Hepatocyte (in vitro differentiated cells): ENCODE measurements around the gene NUDT4. TPM values are rescaled to one million over a fixed set of nuclear protein-coding genes. Genes with fewer than 3 reads are reported as not detected.

ENCODE experiments used
- DNase-seq: peaks from one replicate; pipeline ENCODE4 v3.0.0-alpha.2; 2016; ENCODE audit warnings: low spot score
- H2AFZ ChIP-seq: fragments of 200-600 bp; sonication (generic); 2 replicates; pipeline ENCODE4 v1.6.0; 2016; ENCODE audit warnings: antibody characterized with exemption, mild to moderate bottlenecking
- H3K27ac ChIP-seq: fragments of 200-600 bp; sonication (generic); 2 replicates; pipeline ENCODE4 v1.5.1; 2016; ENCODE audit warnings: mild to moderate bottlenecking
- H3K27me3 ChIP-seq: fragments of 200-600 bp; sonication (generic); 2 replicates; pipeline ENCODE4 v1.6.1; 2016
- H3K36me3 ChIP-seq: fragments of 200-600 bp; sonication (generic); replicated peaks from 2 replicates; pipeline ENCODE4 v1.5.1; 2016; ENCODE audit warnings: low read depth; ENCODE audit not compliant: insufficient read depth
- H3K4me1 ChIP-seq: fragments of 200-600 bp; sonication (generic); 2 replicates; pipeline ENCODE4 v1.5.1; 2016; ENCODE audit warnings: mild to moderate bottlenecking, moderate library complexity; ENCODE audit not compliant: insufficient read depth
- H3K4me2 ChIP-seq: fragments of 200-600 bp; sonication (generic); 2 replicates; pipeline ENCODE4 v1.6.0; 2016
- H3K4me3 ChIP-seq: fragments of 200-600 bp; sonication (generic); 2 replicates; pipeline ENCODE4 v1.5.1; 2016; ENCODE audit warnings: mild to moderate bottlenecking
- H3K79me2 ChIP-seq: fragments of 200-600 bp; sonication (generic); 2 replicates; pipeline ENCODE4 v1.6.0; 2017; ENCODE audit warnings: mild to moderate bottlenecking
- H3K9me2 ChIP-seq: fragments of 200-600 bp; sonication (generic); replicated peaks from 2 replicates; pipeline ENCODE4 v1.6.0; 2017; ENCODE audit warnings: mild to moderate bottlenecking; ENCODE audit not compliant: insufficient read depth
- H3K9me3 ChIP-seq: fragments of 200-600 bp; sonication (generic); 2 replicates; pipeline ENCODE4 v1.5.1; 2016; ENCODE audit warnings: low read depth, mild to moderate bottlenecking
- H4K20me1 ChIP-seq: fragments of 200-600 bp; sonication (generic); 2 replicates; pipeline ENCODE4 v1.6.0; 2016; ENCODE audit warnings: mild to moderate bottlenecking; ENCODE audit not compliant: insufficient read depth, poor library complexity, severe bottlenecking
- CTCF ChIP-seq: fragments of 200-600 bp; sonication (generic); IDR thresholded peaks from 2 replicates; pipeline ENCODE4 v1.5.1; 2016; ENCODE audit warnings: antibody characterized with exemption, mild to moderate bottlenecking; ENCODE audit not compliant: poor library complexity
- EZH2 ChIP-seq: fragments of 200-600 bp; sonication (generic); IDR thresholded peaks from 2 replicates; pipeline ENCODE4 v1.6.1; 2016; ENCODE audit warnings: antibody characterized with exemption, mild to moderate bottlenecking, borderline replicate concordance
- EZH2phosphoT487 ChIP-seq: fragments of 200-600 bp; sonication (generic); IDR thresholded peaks from one replicate; pipeline ENCODE4 v1.6.1; 2018; ENCODE audit warnings: antibody characterized with exemption, mild to moderate bottlenecking, low read depth, moderate library complexity; ENCODE audit not compliant: unreplicated experiment, severe bottlenecking
- WGBS: methylation state at CpG from one replicate; pipeline ENCODE4 v1.1.6; 2016; ENCODE audit warnings: low lambda C conversion rate; ENCODE audit errors: missing lambda C conversion rate; 5-methylcytosine and 5-hydroxymethylcytosine counted together
- polyA plus RNA-seq: library from polyadenylated mRNA; unstranded; fragments of >200 nt; fragmentation: Nextera tagmentation; extraction: Ambion mirVana; gene quantifications from 2 replicates; pipeline ENCODE4 v1.2.1, GENCODE V29; 2016
- total RNA-seq: library from RNA; depleted of rRNA; stranded (reverse); fragments of >200 nt; gene quantifications from 2 replicates; pipeline ENCODE4 v1.2.3, GENCODE V29; 2014

The NUDT4 gene
- total and polyA plus RNA-seq, 2 experiments from 2014 or later = 151 to 243 TPM

DNA sequence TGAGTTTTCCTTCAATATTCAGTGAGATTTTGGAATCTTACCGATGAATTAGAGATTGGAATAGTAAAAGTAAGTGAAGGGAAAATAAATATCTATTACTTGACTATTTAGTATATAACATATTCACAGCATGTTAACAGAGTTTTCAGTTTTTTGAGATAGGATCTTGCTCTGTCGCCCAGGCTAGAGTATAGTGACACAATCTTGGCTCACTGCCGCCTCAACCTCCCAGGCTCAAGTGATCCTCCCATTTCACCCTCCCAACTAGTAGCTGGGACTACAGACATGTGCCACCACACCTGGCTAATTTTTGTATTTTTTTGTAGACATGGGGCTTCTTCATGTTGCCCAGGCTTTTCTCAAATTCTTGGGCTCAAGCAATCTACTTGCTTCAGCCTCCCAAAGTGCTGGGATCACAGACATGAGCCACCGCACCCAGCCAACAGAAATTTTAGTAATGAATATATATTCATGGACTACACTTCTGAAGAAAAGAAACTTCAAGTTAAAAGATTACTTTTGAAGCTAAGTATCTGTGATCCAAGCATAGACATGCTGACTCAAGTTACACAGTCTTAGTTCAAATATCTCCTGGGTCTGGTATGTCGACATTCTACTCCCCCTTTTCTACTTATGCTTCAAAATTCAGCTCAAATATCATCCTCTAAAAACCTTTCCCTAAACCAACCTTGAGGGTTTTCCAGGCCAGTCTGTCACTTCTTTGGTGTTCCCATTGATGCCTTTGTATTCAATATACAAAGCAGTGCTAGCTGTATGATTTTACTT, 50.2 kb downstream of the NUDT4 start:
- Histone ChIP-seq H3K9me3 (no peaks in the 10 kb centered on the region), H3K27ac (peak overlapping the region; percentile 59), H3K4me3 (no peak overlapping the region), H3K4me2 (peak overlapping the region; percentile 19), H3K79me2 (peaks cover 100% of the 10 kb centered on the region), H4K20me1 (peaks cover 79% of the 10 kb centered on the region), H3K4me1 (peaks cover 13% of the 10 kb centered on the region), H3K27me3 (no peaks in the 10 kb centered on the region), H3K36me3 (no peaks in the 10 kb centered on the region), H2AFZ (no peak overlapping the region), H3K9me2 (no peaks in the 10 kb centered on the region)
- no peak for TF ChIP-seq EZH2
- no peak for TF ChIP-seq CTCF
- no peak for TF ChIP-seq EZH2phosphoT487
- 76% methylated on average over 5 of the region's 5 CpGs for WGBS
- DNase-seq = no peak

GRCh38 chr12:93429448-93429847, 51.7 kb downstream of the NUDT4 start:
- H4K20me1 ChIP-seq = peaks cover 83% of the 10 kb centered on the region
- 59% methylated on average over 1 of the region's 1 CpG for WGBS
- DNase-seq = no peak

GRCh38 chr12:93429852-93430251, 52.1 kb downstream of the NUDT4 start:
- Histone ChIP-seq H4K20me1 (peaks cover 86% of the 10 kb centered on the region), H2AFZ (no peak overlapping the region), H3K79me2 (peaks cover 100% of the 10 kb centered on the region), H3K4me3 (no peak overlapping the region), H3K9me2 (no peaks in the 10 kb centered on the region), H3K36me3 (no peaks in the 10 kb centered on the region), H3K27me3 (no peaks in the 10 kb centered on the region), H3K9me3 (no peaks in the 10 kb centered on the region), H3K4me2 (no peak overlapping the region), H3K27ac (no peak overlapping the region), H3K4me1 (peaks cover 13% of the 10 kb centered on the region)
- DNase-seq = no peak
- 88% methylated on average over 1 of the region's 1 CpG for WGBS
- TF ChIP-seq EZH2 (no peak), EZH2phosphoT487 (no peak), CTCF (no peak)

More at GRCh38 chr12:93429448-93429847, 51.7 kb downstream of the NUDT4 start:
- no peaks in the 10 kb centered on the region for H3K27me3 ChIP-seq
- no peaks in the 10 kb centered on the region for H3K36me3 ChIP-seq
- no peak overlapping the region for H3K4me2 ChIP-seq
- H2AFZ ChIP-seq = no peak overlapping the region
- peaks cover 13% of the 10 kb centered on the region for H3K4me1 ChIP-seq
- no peak overlapping the region for H3K4me3 ChIP-seq
- H3K9me2 ChIP-seq = no peaks in the 10 kb centered on the region
- peaks cover 100% of the 10 kb centered on the region for H3K79me2 ChIP-seq
- no peaks in the 10 kb centered on the region for H3K9me3 ChIP-seq
- no peak for TF ChIP-seq EZH2
- TF ChIP-seq EZH2phosphoT487 = no peak
- TF ChIP-seq CTCF = no peak
- H3K27ac ChIP-seq = no peak overlapping the region
